ENCODE data around the gene TEX19. TPM values are rescaled to one million over a fixed set of nuclear protein-coding genes. Genes with fewer than 3 reads are reported as not detected.

TEX19 gene
- polyA plus RNA-seq, 2 of the 4 experiments (the other 2 are of a cell fraction): 0.43 to 0.50 TPM

DNA sequence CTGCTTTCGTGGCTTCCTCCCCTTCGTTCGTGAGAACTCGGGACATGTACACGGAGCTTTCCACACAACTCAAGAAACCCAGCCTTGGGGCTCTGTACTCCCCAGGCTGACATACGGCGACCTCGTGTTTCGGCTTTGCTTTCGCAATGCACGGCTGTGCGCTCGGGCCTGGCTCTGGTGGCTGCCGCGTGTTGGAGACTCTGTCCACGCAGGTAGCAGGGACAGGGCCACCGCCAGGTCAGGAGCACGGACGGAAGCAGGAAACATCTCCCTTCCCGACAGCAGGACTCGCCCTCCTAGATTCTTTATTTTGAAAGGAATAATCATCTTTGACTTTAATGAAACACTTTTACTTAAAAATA, 29.9 kb downstream of the TEX19 start:
- no peak for FAIRE-seq
- POLR2A ChIA-PET: no interaction called here
- no peak for ATAC-seq

DNA sequence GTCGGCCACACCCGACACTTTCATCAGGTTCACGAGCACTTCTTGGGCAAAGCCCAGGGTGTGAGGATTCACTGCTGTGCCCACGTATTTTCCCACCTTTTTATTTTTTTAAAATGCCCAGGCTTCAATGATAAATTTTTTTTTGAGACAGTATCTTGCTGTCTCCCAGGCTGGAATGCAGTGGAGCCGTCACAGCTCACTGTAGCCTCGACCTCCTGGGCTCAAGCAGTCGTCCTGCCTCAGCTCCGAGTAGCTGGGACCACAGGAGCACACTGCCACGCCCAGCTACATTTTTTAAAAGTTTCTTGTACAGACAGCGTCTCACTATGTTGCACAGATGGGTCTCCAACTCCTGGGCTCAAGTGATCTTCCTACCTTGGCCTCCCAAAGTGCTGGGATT, 30.3 kb downstream of the TEX19 start:
- POLR2A ChIA-PET: no interaction called here
- no peak for FAIRE-seq
- no peak for ATAC-seq

More for the DNA sequence above, 29.9 kb downstream of the TEX19 start:
- Histone ChIP-seq H3K4me2 (no peak overlapping the region), H3K27ac (no peak overlapping the region), H3K9me3 (no peaks in the 10 kb centered on the region), H3K4me1 (peaks cover 24% of the 10 kb centered on the region), H3K4me3 (no peak overlapping the region)
- DNase-seq (ENCODE audit: low read depth in 1 of 2, low spot score in 1 of 2): no peak
- CTCF ChIA-PET: interaction anchor here (0.6 to 2.8 kb wide), 4 partner anchors 9 to 387 kb away, joined by 3 to 15 read pairs (median 3); no protein-coding TSS in a partner anchor
- WGBS (ENCODE audit: missing lambda C conversion rate): 87% methylated on average over 21 of the region's 21 CpGs
- TF ChIP-seq, protein P1, sequence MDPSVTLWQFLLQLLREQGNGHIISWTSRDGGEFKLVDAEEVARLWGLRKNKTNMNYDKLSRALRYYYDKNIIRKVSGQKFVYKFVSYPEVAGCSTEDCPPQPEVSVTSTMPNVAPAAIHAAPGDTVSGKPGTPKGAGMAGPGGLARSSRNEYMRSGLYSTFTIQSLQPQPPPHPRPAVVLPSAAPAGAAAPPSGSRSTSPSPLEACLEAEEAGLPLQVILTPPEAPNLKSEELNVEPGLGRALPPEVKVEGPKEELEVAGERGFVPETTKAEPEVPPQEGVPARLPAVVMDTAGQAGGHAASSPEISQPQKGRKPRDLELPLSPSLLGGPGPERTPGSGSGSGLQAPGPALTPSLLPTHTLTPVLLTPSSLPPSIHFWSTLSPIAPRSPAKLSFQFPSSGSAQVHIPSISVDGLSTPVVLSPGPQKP (IDR thresholded peaks at IDR 0.05; ENCODE audit: low read depth, low read length): no peak
- TF ChIP-seq NR3C1 (IDR thresholded peaks at IDR 0.05): no peak
- no peak for TF ChIP-seq ESRRA (IDR thresholded peaks at IDR 0.05; ENCODE audit: borderline replicate concordance, low read length)
- TF ChIP-seq NFE2L2 (conservative IDR thresholded peaks at IDR 0.05; ENCODE audit: low read length): no peak
- no peak for TF ChIP-seq ZNF302 (CRISPR knock-in tag; IDR thresholded peaks at IDR 0.05)
- TF ChIP-seq EP300 (IDR thresholded peaks at IDR 0.05): no peak
- TF ChIP-seq, protein P2, sequence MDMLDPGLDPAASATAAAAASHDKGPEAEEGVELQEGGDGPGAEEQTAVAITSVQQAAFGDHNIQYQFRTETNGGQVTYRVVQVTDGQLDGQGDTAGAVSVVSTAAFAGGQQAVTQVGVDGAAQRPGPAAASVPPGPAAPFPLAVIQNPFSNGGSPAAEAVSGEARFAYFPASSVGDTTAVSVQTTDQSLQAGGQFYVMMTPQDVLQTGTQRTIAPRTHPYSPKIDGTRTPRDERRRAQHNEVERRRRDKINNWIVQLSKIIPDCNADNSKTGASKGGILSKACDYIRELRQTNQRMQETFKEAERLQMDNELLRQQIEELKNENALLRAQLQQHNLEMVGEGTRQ (IDR thresholded peaks at IDR 0.05): no peak
- no peak for TF ChIP-seq CBX8 (IDR thresholded peaks at IDR 0.05)
- TF ChIP-seq, protein P3, sequence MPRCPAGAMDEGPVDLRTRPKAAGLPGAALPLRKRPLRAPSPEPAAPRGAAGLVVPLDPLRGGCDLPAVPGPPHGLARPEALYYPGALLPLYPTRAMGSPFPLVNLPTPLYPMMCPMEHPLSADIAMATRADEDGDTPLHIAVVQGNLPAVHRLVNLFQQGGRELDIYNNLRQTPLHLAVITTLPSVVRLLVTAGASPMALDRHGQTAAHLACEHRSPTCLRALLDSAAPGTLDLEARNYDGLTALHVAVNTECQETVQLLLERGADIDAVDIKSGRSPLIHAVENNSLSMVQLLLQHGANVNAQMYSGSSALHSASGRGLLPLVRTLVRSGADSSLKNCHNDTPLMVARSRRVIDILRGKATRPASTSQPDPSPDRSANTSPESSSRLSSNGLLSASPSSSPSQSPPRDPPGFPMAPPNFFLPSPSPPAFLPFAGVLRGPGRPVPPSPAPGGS (IDR thresholded peaks at IDR 0.05): no peak
- no peak for TF ChIP-seq POLR2A (IDR thresholded peaks at IDR 0.05; ENCODE audit: low read length)
- TF ChIP-seq SMC3 (IDR thresholded peaks at IDR 0.05): no peak
- no peak for TF ChIP-seq RAD21 (conservative IDR thresholded peaks at IDR 0.05 in 1 of 2, IDR thresholded peaks at IDR 0.05 in 1 of 2)

More for the DNA sequence above, 30.3 kb downstream of the TEX19 start:
- Histone ChIP-seq H3K4me2 (no peak overlapping the region), H3K9me3 (no peaks in the 10 kb centered on the region), H3K4me3 (no peak overlapping the region), H3K4me1 (peaks cover 23% of the 10 kb centered on the region), H3K27ac (no peak overlapping the region)
- TF ChIP-seq RNF2 (IDR thresholded peaks at IDR 0.05; ENCODE audit: borderline replicate concordance, low read depth): no peak
- no peak for TF ChIP-seq PHF8 (IDR thresholded peaks at IDR 0.05; ENCODE audit: borderline replicate concordance, low read depth)
- TF ChIP-seq, protein P4, sequence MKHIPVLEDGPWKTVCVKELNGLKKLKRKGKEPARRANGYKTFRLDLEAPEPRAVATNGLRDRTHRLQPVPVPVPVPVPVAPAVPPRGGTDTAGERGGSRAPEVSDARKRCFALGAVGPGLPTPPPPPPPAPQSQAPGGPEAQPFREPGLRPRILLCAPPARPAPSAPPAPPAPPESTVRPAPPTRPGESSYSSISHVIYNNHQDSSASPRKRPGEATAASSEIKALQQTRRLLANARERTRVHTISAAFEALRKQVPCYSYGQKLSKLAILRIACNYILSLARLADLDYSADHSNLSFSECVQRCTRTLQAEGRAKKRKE (CRISPR knock-in tag; IDR thresholded peaks at IDR 0.05; ENCODE audit: low read depth): no peak
- TF ChIP-seq, protein P5, sequence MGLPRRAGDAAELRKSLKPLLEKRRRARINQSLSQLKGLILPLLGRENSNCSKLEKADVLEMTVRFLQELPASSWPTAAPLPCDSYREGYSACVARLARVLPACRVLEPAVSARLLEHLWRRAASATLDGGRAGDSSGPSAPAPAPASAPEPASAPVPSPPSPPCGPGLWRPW (IDR thresholded peaks at IDR 0.05): no peak
- TF ChIP-seq NR3C1 (IDR thresholded peaks at IDR 0.05): no peak
- TF ChIP-seq HOXB5 (CRISPR knock-in tag; IDR thresholded peaks at IDR 0.05): no peak
- no peak for TF ChIP-seq MAZ (IDR thresholded peaks at IDR 0.05; ENCODE audit: borderline replicate concordance, low read depth, low read length)
- TF ChIP-seq, protein P2 (IDR thresholded peaks at IDR 0.05): no peak
- no peak for TF ChIP-seq ZNF302 (CRISPR knock-in tag; IDR thresholded peaks at IDR 0.05)
- no peak for TF ChIP-seq HOXB13 (CRISPR knock-in tag; IDR thresholded peaks at IDR 0.05; ENCODE audit: low read depth)
- TF ChIP-seq ZC3H11A (IDR thresholded peaks at IDR 0.05): no peak
- no peak for TF ChIP-seq KDM5A (IDR thresholded peaks at IDR 0.05)
- no peak for TF ChIP-seq CHD4 (IDR thresholded peaks at IDR 0.05; ENCODE audit: borderline replicate concordance)
- no peak for TF ChIP-seq CHD2 (IDR thresholded peaks at IDR 0.05; ENCODE audit: low read length, partially characterized antibody)
- TF ChIP-seq JUN (IDR thresholded peaks at IDR 0.05): no peak
- TF ChIP-seq EHF (CRISPR knock-in tag; IDR thresholded peaks at IDR 0.05): no peak
- no peak for TF ChIP-seq RFX5 (IDR thresholded peaks at IDR 0.05)
- TF ChIP-seq, protein P3 (IDR thresholded peaks at IDR 0.05): no peak
- TF ChIP-seq, protein P6, sequence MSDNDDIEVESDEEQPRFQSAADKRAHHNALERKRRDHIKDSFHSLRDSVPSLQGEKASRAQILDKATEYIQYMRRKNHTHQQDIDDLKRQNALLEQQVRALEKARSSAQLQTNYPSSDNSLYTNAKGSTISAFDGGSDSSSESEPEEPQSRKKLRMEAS (IDR thresholded peaks at IDR 0.05): no peak
- 74% methylated on average over 10 of the region's 10 CpGs for WGBS (ENCODE audit: missing lambda C conversion rate)
- no peak for DNase-seq (ENCODE audit: low read depth in 1 of 2, low spot score in 1 of 2)
- CTCF ChIA-PET: interaction anchor here (0.6 to 2.8 kb wide), 6 partner anchors 9 to 388 kb away, joined by 3 to 15 read pairs (median 4); no protein-coding TSS in a partner anchor

All from A549 (cell line).